PC-9 (cell line): ENCODE results near the gene ADAMTSL3. TPM values are rescaled to one million over a fixed set of nuclear protein-coding genes. Genes with fewer than 3 reads are reported as not detected.

Source experiments
- BruUV-seq: library from RNA; stranded (reverse); fragments of 400-500 nt; replicated peaks from 2 replicates; lab custom pipeline; 2021; lab: Mats Ljungman, UMichigan
- CTCF ChIA-PET: fragments of 300-600 bp; sonication (Branson Sonifier 250); formaldehyde crosslinking; loops from one replicate; lab custom pipeline; 2022; ENCODE audit warnings: antibody characterized with exemption; lab: Charles Lee
- POLR2A ChIA-PET: fragments of 300-600 bp; sonication (Branson Sonifier 250); formaldehyde crosslinking; loops from one replicate; lab custom pipeline; 2022; ENCODE audit warnings: antibody characterized with exemption; ENCODE audit not compliant: unreplicated experiment; lab: Charles Lee
- DNase-seq, 2 experiments: peaks; one replicate each; pipeline versions ENCODE4 v3.0.0 to v3.0.0-alpha.2; 2015 to 2022; ENCODE audit warnings: mixed read lengths in 1 of 2
- H2AFZ ChIP-seq: fragments of 200-600 bp; sonication (generic); 2 replicates; pipeline ENCODE4 v1.8.1; 2017; ENCODE audit warnings: antibody characterized with exemption
- H3F3A ChIP-seq: fragments of 200-600 bp; sonication (generic); 2 replicates; pipeline ENCODE4 v1.8.1; 2017; ENCODE audit warnings: antibody characterized with exemption, mild to moderate bottlenecking, low read depth; ENCODE audit not compliant: insufficient read depth
- H3K27ac ChIP-seq: fragments of 200-600 bp; sonication (generic); 2 replicates; pipeline ENCODE4 v1.6.1; 2016; ENCODE audit warnings: mixed run types
- H3K27me3 ChIP-seq: fragments of 200-600 bp; sonication (generic); 2 replicates; pipeline ENCODE4 v1.6.1; 2016; ENCODE audit warnings: low read depth, mixed run types; ENCODE audit not compliant: insufficient read depth
- H3K36me3 ChIP-seq: fragments of 200-600 bp; sonication (generic); 2 replicates; pipeline ENCODE4 v1.6.1; 2016; ENCODE audit warnings: low read depth, mixed run types
- H3K4me1 ChIP-seq: fragments of 200-600 bp; sonication (generic); replicated peaks from 2 replicates; pipeline ENCODE4 v1.6.1; 2016; ENCODE audit warnings: mixed run types; ENCODE audit not compliant: insufficient read depth
- H3K4me2 ChIP-seq: fragments of 200-600 bp; sonication (generic); 2 replicates; pipeline ENCODE4 v1.6.1; 2017; ENCODE audit warnings: mixed run types
- H3K4me3 ChIP-seq: fragments of 200-600 bp; sonication (generic); 2 replicates; pipeline ENCODE4 v1.6.1; 2016; ENCODE audit warnings: mixed run types
- H3K79me2 ChIP-seq: fragments of 200-600 bp; sonication (generic); 2 replicates; pipeline ENCODE4 v1.6.1; 2017; ENCODE audit warnings: low read depth, mixed run types
- H3K9me2 ChIP-seq: fragments of 200-600 bp; sonication (generic); 2 replicates; pipeline ENCODE4 v1.8.1; 2017; ENCODE audit warnings: mild to moderate bottlenecking; ENCODE audit not compliant: insufficient read depth
- H3K9me3 ChIP-seq: fragments of 200-600 bp; sonication (generic); 2 replicates; pipeline ENCODE4 v1.8.1; 2016; ENCODE audit warnings: low read depth; ENCODE audit not compliant: insufficient read depth
- H4K20me1 ChIP-seq: fragments of 200-600 bp; sonication (generic); 2 replicates; pipeline ENCODE4 v1.8.1; 2017; ENCODE audit not compliant: insufficient read depth
- CTCF ChIP-seq: fragments of 200-600 bp; sonication (generic); conservative IDR thresholded peaks from 2 replicates; pipeline ENCODE4 v1.6.1; 2017; ENCODE audit warnings: mixed run types, antibody characterized with exemption, mild to moderate bottlenecking, moderate library complexity
- EZH2 ChIP-seq: fragments of 200-600 bp; sonication (generic); IDR thresholded peaks from 2 replicates; pipeline ENCODE4 v1.8.0; 2017; ENCODE audit warnings: antibody characterized with exemption, low read depth
- intact Hi-C: fragments of 100-400 bp; cut with micrococcal nuclease; formaldehyde crosslinking; loops from one replicate; pipeline ENCODE4 v1.10.0; 2022; ENCODE audit not compliant: unreplicated experiment
- total RNA-seq: library from RNA; stranded (reverse); gene quantifications from 2 replicates; pipeline ENCODE4 v1.2.3, GENCODE V29; 2021

ADAMTSL3 gene
- total RNA-seq, 1 experiment from 2014 or later: 5.0 TPM

- CTCF ChIA-PET: no interaction called here
- H3K4me2 ChIP-seq: no peak overlapping the region
- BruUV-seq: no TSS peak
Observed at GRCh38 chr15:83947156-83947555, 293.2 kb downstream of the ADAMTSL3 start.

GRCh38 chr15:83954506-83954905 is 300.6 kb downstream of the ADAMTSL3 start:
- intact Hi-C loops: no loop called here
- Histone ChIP-seq H3K79me2 (no peaks in the 10 kb centered on the region), H3K9me3 (no peaks in the 10 kb centered on the region), H3F3A (no peaks in the 10 kb centered on the region), H3K4me1 (no peaks in the 10 kb centered on the region), H3K9me2 (no peaks in the 10 kb centered on the region), H3K4me2 (no peak overlapping the region), H3K4me3 (no peak overlapping the region), H3K27me3 (no peaks in the 10 kb centered on the region), H3K36me3 (no peaks in the 10 kb centered on the region), H3K27ac (no peak overlapping the region), H4K20me1 (no peaks in the 10 kb centered on the region), H2AFZ (no peak overlapping the region)
- TF ChIP-seq EZH2: no peak
- no peak for TF ChIP-seq CTCF
- CTCF ChIA-PET: no interaction called here
- POLR2A ChIA-PET: no interaction called here
- no TSS peak for BruUV-seq
- no peak for DNase-seq

More at GRCh38 chr15:83947156-83947555, 293.2 kb downstream of the ADAMTSL3 start:
- H2AFZ ChIP-seq: no peak overlapping the region
- H3K4me1 ChIP-seq: no peaks in the 10 kb centered on the region
- H3F3A ChIP-seq: no peaks in the 10 kb centered on the region
- H3K4me3 ChIP-seq: no peak overlapping the region
- H3K79me2 ChIP-seq: no peaks in the 10 kb centered on the region
- H3K9me2 ChIP-seq: no peaks in the 10 kb centered on the region; the same call in 1 of the 2 replicates
- no peaks in the 10 kb centered on the region for H3K27me3 ChIP-seq
- no peak overlapping the region for H3K27ac ChIP-seq
- H4K20me1 ChIP-seq: no peaks in the 10 kb centered on the region
- no peak for TF ChIP-seq EZH2
- TF ChIP-seq CTCF: no peak
- POLR2A ChIA-PET: no interaction called here
- no peaks in the 10 kb centered on the region; the same call in 1 of the 2 replicates for H3K9me3 ChIP-seq
- no peaks in the 10 kb centered on the region for H3K36me3 ChIP-seq
- DNase-seq: no peak
- intact Hi-C loops: no loop called here

DNA sequence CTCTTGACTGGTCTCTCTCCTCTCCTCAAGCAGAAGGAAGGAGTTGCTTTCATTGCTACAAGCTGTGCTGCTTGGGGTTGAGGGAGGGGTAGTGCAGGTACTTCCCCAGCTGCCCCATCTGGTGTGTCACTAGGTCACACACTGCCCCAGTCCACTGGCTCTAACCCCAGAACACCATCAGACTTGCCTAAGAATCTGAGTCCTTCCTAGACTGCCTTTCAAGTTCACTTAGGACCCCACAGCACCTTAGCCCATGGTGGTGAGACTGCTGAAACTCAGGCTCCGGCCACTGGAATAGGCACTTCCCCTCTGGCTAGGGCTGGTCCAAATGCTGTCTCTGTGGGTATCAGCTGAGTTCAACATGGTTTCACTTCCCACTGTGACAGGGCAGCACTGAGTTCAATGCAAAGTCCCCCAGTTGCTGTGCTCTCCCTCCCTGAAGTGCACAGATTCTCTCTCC is 301.9 kb downstream of the ADAMTSL3 start:
- Histone ChIP-seq H3K9me2 (no peaks in the 10 kb centered on the region), H4K20me1 (no peaks in the 10 kb centered on the region), H3K4me3 (no peak overlapping the region), H3K79me2 (no peaks in the 10 kb centered on the region), H3K27ac (no peak overlapping the region), H3K27me3 (no peaks in the 10 kb centered on the region), H3K4me1 (no peaks in the 10 kb centered on the region), H3K36me3 (no peaks in the 10 kb centered on the region), H3K4me2 (no peak overlapping the region), H3K9me3 (no peaks in the 10 kb centered on the region), H3F3A (no peaks in the 10 kb centered on the region), H2AFZ (no peak overlapping the region)
- DNase-seq: no peak
- BruUV-seq: no TSS peak
- POLR2A ChIA-PET: no interaction called here
- intact Hi-C loops: no loop called here
- CTCF ChIA-PET: no interaction called here
- TF ChIP-seq EZH2: no peak
- TF ChIP-seq CTCF: no peak
